Sciatic nerve (tissue), 2 donors: ENCODE data around the gene OCA2. TPM values are rescaled to one million over a fixed set of nuclear protein-coding genes. Genes with fewer than 3 reads are reported as not detected.
A peak's percentile ranks its signal among the peaks of the same experiment; 100 is the strongest.

Experiments
- ATAC-seq: fragments of 200-7000 bp; cut with Tn5 transposase; one replicate; pipeline ENCODE4 v1.9.1; 2020; ENCODE audit warnings: mild to moderate bottlenecking, moderate library complexity
- DNase-seq: peaks from one replicate; pipeline ENCODE4 v3.0.0-alpha.2; 2020; ENCODE audit warnings: low spot score
- intact Hi-C: fragments of 100-400 bp; cut with DNase I; formaldehyde crosslinking; loops from one replicate; pipeline ENCODE4 v1.14.2; 2022
- total RNA-seq: library from RNA; stranded (reverse); fragmentation: NEBNext Ultra II Directional; extraction: Animal tissue kit (Norgen Biotek cat#: 25700); gene quantifications from one replicate; pipeline ENCODE4 v1.2.1, GENCODE V29; 2021
- donor health status: DM: no; HTN: no; CAD: no.
- donor health status: DM: no; HTN: no; CAD: no.

The OCA2 gene
- total RNA-seq, 1 donor from 2014 or later = 0.98 TPM

GRCh38 chr15:27871078-27871901 lies 227.8 kb downstream of the OCA2 start:
- no peak for DNase-seq
- intact Hi-C loops = no loop called here
- peak; percentile 12 for ATAC-seq

GRCh38 chr15:27870320-27870719 lies 228.8 kb downstream of the OCA2 start:
- peak; percentile 63 for ATAC-seq
- intact Hi-C loops = no loop called here
- no peak for DNase-seq

- DNase-seq = no peak
- ATAC-seq = peak; percentile 58
- intact Hi-C loops = no loop called here
Measured at GRCh38 chr15:27869697-27870281, 229.3 kb downstream of the OCA2 start.

GRCh38 chr15:27868828-27869404 lies 230.2 kb downstream of the OCA2 start:
- intact Hi-C loops = no loop called here
- DNase-seq (no peak), ATAC-seq (no peak)

- DNase-seq (no peak), ATAC-seq (no peak)
- intact Hi-C loops = no loop called here
Measured at GRCh38 chr15:27867861-27868260, 231.3 kb downstream of the OCA2 start.

- ATAC-seq (no peak), DNase-seq (no peak)
- intact Hi-C loops = no loop called here
Measured at GRCh38 chr15:27866505-27867165, 232.5 kb downstream of the OCA2 start.

- intact Hi-C loops = no loop called here
- no peak for DNase-seq
- ATAC-seq = no peak
Measured at GRCh38 chr15:27865926-27866325, 233.2 kb downstream of the OCA2 start.

- ATAC-seq (no peak), DNase-seq (no peak)
- intact Hi-C loops = no loop called here
Measured at GRCh38 chr15:27865323-27865922, 233.7 kb downstream of the OCA2 start.

- intact Hi-C loops = no loop called here
- DNase-seq = no peak
Measured at GRCh38 chr15:27864719-27865118, 234.4 kb downstream of the OCA2 start.

GRCh38 chr15:27864086-27864485 lies 235.0 kb downstream of the OCA2 start:
- intact Hi-C loops = no loop called here
- ATAC-seq (no peak), DNase-seq (no peak)

More at GRCh38 chr15:27864719-27865118, 234.4 kb downstream of the OCA2 start:
- ATAC-seq = no peak

GRCh38 chr15:27863000-27863399 lies 236.1 kb downstream of the OCA2 start:
- intact Hi-C loops = no loop called here
- no peak for ATAC-seq
- DNase-seq = no peak

- DNase-seq (no peak), ATAC-seq (no peak)
- intact Hi-C loops = no loop called here
Measured at GRCh38 chr15:27861171-27861570, 237.9 kb downstream of the OCA2 start.

GRCh38 chr15:27855137-27855536 lies 244.0 kb downstream of the OCA2 start:
- no peak for ATAC-seq
- intact Hi-C loops = no loop called here
- no peak for DNase-seq

- DNase-seq (peak; percentile 30), ATAC-seq (no peak)
- intact Hi-C loops = no loop called here
Measured at GRCh38 chr15:27854601-27855000, 244.5 kb downstream of the OCA2 start.

- ATAC-seq (no peak), DNase-seq (peak; percentile 31)
- intact Hi-C loops = no loop called here
Measured at GRCh38 chr15:27853624-27854455, 245.3 kb downstream of the OCA2 start.

- no peak for ATAC-seq
- intact Hi-C loops = no loop called here
- DNase-seq = no peak
Measured at GRCh38 chr15:27851858-27852210, 247.3 kb downstream of the OCA2 start.

GRCh38 chr15:27850981-27851857 lies 247.9 kb downstream of the OCA2 start:
- ATAC-seq (no peak), DNase-seq (peak; percentile 30)
- intact Hi-C loops = no loop called here

- intact Hi-C loops = no loop called here
- DNase-seq = no peak
Measured at GRCh38 chr15:27850050-27850449, 249.1 kb downstream of the OCA2 start.

More at GRCh38 chr15:27850050-27850449, 249.1 kb downstream of the OCA2 start:
- ATAC-seq = no peak
